NCI-H345 (cell line): ENCODE data around the gene LMX1A.

ENCODE experiments used
- DNase-seq: peaks from one replicate; lab custom pipeline; 2025; lab: John Stamatoyannopoulos, UW

Gene LMX1A

DNA sequence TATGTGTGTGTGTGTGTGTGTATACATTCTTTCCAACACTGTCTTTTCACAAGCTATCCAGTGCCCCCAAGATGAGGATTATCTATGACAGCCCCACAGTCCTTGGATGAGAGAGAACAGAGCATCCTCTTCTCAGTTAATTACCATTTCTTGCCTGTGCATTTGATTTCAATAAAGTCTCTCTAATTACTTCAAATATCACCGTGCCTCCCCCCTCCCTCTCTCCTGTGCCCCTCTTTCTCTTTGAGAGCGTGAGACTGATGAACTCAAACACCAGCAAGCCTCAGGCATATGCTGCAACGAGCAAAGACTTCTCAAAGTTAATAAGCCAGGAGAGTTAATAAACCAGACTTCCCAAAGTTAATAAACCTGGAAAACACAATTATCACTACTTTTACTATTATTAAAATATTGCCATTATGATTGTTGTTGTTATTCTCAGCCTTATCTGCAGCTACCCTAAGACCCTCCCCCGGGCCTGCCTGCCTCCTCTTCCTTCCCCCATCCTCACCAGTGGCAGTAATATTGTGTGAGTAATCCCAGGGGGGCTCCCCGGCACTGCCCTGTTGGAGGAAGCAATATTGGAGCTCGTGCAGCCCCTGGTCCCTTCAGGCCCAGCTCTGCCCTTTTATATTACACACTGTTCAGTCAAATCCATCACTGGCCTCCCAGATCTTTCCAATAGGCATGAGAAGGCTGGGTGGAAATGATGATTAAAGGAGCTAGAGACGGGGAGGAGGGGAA, 30.9 kb downstream of the LMX1A start:
- no peak for DNase-seq

DNA sequence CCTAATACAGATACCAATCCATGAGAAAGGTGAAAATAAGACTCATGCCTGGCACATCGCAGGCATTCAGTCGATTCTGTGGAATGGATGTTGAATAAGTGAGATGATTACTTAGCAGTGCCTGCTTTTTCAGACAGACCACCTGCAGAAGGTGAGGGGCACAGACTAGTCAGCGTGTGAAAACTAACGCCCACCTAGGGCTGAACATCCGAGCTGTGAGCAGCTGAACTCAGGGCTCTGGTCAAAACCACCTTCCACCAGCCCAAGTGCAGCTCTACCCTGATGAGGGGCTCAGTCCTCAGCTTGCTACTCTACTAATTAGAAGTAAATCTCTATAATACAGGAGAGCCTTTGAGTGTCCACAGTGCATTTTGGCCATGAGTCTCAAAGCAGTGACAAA, 32.5 kb downstream of the LMX1A start:
- no peak for DNase-seq

DNA sequence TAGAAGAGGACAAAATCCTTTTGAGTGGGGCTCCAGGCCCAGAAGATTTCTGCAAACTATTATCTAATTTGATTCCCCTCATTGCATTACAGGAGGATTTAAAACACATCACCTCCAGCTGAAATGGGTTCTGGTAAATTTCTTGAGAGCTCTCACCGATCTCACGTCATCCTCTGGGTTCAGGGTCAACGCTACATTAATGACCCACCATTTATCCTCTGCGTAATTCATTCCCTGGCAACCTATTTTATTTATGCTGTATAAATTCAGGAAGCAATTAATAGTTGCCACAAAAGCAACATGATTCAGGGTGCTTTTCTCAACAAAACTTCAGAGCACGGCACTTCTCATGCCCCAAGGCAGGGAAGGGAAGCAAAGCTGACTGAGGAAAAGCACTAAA, 38.9 kb downstream of the LMX1A start:
- DNase-seq: no peak

DNA sequence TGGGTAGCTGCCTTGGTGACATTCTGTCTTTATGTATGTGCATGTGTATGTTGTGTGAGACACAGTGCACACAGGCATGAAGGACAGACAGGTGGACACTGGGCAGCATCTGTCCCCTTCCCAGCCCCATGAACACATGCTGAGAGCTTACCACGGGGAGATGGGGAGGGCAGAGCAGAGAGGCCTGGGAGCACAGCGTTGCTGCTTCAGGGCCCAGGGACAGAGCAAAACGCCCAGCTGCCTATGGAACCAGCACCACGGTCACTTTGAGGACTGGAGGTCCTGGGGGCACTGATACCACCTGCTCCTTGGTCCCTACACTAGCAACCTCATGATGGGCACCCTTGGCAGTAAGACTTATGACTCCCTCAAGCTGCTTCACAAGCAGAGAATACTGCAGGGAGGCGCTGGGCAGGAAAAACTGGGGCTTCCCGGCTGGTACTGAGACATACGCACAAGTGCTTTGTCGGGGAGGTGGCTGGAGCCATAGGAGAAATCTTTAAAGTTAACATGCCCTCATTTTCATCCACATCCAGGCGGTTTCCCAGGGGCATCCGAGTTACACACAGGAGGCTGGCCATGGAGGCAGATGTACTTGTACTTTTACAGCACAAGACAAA, 40.3 kb downstream of the LMX1A start:
- no peak for DNase-seq

DNA sequence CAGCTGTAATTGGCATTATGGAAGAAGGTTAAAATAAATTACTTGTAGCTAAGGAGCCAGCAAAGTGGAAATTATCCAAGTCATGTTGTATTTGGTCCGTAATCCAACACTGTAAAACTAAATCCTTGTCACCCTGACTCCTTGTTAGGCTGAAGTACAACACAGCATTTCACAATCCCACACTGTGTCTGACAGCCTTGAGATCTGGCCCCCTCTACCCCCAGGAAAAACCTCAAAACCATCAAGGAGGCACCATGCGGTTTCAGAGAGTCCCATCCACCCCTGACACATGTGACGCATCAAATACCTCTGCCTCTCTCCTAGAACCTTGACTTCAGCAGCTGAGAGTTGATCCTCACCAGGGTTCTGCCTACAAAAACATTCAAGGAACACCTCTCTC, 41.0 kb downstream of the LMX1A start:
- DNase-seq: no peak

DNA sequence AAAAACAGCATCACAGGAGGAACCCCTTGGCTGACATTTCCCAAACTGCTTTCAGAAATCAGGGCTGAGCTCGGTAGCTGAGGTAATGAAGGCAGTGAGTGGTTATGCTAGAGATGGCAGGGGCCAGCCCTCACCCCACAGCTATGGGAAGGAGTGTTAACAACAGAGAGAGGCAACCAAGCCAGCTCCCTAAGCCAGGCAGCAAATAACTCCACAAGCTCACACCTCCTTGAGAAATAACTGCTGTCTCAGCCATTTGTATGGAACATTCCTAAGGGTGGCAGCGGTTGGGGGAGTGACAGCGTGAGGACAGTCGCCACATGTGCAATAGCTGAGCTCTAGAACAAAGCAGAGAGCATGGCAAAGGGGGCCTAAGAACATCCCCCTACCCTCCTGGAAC, 42.6 kb downstream of the LMX1A start:
- no peak for DNase-seq

DNA sequence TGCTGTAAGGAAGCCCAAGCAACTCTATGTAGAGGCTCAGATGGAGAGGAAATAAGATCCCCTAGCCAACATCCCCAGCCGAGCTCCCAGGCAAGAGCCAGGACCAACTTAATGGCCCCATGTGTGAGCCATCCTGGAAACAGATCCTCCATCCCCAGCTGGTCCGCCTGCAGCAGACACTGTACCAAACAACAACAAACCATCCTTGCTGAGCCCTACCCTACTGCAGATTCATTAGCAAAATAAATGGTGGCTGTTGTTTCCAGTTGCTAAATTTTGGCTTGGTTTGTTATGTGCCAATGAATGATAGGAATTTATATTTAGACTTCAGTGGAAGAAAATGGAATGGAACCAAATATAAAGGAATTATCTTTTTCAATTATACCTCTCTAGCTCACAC, 43.9 kb downstream of the LMX1A start:
- DNase-seq: no peak

DNA sequence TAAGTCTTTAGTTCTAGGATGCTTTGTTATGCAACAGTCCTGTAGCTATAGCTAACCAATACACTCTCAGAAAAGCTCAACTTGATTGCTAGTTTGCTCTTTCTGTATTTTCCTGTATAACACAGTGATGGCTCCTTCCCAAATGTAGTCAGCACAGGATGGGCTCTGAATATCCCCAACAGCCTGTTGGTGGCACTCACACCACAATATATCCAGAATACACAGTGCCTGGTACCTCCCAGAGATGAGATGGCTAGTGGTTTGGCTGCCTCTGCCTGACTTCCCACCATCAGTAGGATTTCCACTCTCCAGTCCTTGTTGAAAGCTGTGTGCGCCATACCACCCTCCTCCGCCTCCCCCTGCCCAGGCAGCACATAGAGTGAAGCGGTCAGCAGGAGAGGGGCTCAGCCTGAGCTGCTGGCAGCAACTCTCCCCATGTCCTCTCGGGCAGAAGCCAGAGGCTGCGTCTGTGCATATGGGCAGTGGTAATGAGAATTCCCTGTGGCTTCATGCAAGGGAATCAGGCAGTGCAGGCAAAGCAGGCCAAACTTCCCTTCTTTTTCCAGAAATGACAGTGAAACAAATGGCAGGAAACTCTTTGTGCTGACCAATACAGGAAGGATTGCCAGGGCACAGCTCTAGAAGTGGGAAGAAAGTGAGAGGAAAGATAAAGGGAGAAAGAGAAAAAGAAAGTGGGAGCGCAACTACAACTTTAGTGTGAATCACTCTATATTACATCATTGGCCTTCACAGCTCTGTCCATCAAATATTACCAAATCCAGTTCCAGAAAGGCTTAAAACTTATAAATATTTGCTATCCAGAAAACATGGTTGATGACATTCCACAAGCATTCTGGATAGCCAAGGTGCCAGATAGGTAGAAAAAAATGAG, 49.7 kb downstream of the LMX1A start:
- DNase-seq: no peak

DNA sequence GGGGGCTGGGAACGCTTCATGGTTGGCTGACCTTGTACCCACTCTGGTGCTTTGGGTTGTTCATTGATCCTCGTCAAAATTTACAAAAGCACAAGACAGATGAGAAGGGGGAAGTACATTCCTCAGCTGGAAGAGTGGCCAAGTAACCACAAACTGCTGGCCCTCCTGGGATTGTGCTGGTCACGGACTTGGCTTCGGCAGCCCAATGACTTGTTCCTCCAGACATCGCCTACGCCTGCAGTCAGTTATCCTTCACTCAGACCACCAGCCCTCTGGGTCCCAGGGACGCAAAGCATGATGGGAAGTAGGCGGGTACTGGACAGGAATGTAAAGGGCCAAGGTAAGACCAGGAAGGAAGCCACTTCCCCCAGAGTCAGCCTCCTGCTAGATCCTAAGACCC, 53.1 kb downstream of the LMX1A start:
- no peak for DNase-seq

DNA sequence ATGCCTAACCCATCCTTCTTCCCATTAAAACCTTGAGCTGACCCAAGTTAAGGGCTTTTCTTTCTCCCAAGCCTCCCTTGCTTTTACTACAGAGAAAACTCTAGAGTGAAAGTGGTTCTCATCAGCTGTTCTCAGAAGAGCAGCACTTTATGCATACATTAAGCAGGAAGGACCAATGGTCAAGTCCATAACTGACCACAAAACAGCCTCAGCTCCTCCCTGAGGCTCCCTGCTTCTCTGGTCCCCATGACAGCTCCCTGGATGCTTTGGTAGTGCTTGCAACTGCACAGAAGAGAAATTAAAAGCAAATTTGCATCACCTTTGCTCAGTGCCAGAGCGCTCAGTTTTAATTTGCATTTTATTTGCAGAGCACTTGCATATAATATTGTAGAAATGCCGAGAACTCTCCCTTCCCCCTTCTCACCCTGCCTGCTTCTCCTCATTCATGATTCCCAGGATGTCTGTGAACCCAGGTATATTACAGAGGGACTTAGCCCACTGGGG, 56.1 kb downstream of the LMX1A start:
- DNase-seq: no peak

DNA sequence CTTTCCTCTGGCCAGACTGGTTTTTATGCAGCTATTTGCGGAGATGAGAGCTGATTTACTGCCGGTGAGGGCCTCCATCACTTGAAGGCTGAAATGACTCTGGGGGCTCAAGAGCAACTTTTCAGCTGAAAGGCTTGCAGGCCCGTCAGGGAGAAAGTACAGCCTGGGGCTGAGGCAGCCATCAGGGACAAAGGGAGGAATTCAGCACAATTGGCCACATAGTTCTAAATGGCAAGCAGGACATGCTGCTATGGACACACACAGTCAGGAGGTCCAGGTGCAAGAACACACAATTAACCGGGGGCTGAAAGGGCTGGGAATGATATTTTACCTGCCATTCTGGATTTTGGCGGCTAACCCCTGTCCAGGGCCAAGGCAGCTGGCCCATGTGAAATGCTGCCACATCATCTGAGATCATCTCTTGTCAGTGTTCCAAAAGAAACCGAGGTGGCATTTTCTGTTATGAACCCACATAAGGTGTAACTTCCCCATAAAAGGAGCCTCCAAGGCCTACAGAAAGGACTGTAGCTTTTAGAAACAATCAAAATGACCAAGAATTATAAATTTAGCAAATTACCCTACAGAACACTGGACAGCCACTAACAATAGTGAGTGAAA, 58.2 kb downstream of the LMX1A start:
- DNase-seq: no peak

DNA sequence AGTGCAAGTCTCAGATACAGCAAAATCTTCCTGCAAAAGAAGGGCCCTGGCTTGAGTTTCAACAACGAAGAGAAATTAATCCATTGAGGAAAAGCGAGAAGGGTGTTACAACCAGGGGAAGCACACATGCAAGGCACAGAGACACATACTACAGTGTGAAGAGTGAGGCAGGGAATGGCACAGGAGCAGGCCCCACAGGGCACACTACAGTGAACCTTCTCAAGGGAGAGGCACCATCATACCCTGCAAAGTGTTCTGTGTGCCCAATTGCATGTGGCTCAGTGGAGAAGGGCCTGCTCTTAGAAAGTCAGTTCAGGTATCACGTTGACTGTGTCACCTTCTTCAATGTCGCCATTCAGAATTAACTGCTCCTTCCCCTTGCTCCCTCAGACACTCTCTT, 60.3 kb downstream of the LMX1A start:
- DNase-seq: no peak

DNA sequence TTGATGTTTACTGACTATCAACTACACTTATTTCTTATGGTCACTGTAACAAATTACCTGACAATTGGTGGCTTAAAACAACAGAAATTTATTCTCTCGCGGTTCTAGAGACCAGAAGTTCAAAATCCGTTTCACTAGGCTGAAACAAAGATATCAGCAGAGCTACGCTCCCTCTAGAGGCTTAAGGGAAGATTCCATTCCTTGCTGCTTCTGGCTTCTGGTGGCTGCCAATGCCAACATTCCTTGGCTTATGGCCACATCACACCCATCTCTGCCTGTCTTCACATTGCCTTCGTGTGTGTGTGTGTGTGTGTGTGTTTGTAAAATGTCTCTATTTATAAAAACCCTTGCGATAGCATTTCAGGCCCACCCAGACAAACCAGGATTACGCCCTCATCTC, 66.4 kb downstream of the LMX1A start:
- no peak for DNase-seq

DNA sequence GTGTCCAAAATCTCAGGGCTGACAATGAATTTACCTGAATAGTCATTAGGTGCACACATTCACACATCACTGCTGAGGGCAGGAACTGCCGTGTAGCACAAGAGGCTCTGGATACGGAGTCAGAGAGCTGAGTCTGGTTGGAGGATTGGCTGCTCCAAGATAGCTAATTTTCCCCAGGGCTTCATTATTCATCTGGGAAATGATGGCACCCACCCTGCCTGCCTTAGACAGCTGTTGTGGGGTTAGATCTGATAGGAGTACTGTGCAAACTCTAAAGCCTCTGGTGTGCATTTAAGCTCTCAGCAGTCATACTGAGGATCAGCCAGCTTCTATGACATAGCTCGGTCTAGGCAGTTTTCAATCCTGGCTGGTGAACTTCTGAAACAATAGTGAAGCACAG, 67.0 kb downstream of the LMX1A start:
- peak; percentile 5 for DNase-seq

DNA sequence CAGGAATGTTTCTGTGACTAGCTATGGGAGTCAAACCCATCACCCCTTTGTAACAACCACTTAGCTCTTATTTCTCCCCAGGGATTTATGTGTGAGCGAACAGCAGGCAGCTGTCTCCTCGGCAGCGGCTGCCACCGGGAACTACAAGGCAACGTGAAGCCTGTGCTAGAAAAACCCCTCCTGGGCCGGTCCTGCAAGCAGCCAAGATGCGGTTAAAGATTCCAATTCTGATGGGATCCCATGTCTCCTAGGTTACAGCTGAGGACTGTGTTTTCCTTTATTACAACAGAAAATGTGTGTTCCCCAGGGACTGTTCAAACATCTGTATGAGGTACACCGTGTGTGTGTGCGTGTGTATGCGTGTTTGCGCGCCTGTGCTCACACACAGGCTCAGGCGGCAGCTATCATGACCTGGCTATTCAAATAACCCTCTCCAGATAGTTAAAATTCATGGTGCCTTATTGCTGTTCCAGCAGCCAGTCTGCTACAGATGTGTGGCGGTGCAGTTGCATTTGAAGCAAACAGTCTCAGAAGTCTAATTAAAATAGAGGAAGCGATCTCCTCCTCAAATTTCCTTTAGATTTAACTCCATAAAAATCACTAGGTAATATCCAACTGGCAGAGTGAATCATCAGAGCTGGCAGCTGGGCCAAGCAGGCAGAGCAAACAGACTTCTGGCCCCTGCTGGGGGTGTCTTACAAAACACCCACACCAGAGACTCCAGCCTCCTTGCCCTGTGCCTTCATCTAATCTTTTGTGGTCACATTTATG, 68.0 kb downstream of the LMX1A start:
- DNase-seq: peak; percentile 76

DNA sequence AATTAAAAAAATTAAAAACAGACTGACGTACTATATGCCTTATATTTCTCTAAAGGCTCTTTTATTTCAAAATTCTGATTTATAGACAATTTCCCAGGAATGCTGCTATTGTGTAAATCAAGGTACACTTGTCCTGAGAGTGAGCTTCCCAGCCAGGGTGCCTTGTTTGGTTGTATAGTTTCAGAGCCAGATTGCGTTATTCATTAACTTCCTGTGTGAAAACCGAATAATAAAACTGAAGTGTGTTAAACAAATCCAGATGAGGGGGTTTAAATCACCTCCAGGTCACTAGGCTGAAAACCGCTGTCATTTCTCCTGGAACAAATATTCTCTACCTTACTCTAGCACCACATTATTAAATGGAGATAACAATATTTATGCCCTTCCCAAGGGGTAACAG, 68.7 kb downstream of the LMX1A start:
- DNase-seq: no peak

DNA sequence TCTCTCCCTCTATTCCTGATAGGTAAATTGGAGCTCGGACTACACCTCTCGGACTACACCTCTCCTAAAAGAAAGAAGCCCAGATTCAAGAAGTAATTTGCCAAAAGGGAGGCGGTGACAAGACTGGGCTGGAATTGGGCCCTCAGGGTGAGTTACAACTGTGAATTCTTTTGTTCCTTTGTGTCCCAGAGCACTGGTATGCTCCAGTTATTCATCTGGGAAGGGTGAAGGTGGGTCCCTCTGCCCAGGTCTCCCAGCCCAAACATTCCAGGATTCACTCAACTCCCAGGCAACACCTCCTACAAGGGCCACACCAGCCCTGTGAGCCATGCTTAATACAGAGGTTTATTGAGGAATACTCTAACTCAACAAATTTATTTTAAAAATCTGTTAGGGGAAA, 69.2 kb downstream of the LMX1A start:
- DNase-seq: no peak

DNA sequence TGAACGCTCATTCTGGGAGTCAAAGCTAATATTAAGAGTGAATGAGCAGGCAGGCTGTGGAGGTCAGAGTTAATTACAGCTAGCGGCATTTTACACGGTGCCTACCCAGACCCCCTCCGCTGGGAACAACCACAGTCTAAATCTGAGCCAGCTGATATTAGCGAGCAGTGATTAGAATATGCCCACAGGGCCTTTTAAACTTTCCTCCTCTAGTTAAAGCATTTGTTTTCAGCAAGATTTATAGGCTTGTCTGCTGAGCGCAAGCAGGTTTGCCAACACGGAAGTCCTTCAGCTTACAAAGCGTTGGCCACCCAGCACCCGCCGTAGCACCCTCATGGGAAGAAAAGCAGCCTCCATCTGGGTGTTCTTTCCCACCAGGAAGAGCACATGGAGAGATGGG, 72.1 kb downstream of the LMX1A start:
- DNase-seq: no peak

DNA sequence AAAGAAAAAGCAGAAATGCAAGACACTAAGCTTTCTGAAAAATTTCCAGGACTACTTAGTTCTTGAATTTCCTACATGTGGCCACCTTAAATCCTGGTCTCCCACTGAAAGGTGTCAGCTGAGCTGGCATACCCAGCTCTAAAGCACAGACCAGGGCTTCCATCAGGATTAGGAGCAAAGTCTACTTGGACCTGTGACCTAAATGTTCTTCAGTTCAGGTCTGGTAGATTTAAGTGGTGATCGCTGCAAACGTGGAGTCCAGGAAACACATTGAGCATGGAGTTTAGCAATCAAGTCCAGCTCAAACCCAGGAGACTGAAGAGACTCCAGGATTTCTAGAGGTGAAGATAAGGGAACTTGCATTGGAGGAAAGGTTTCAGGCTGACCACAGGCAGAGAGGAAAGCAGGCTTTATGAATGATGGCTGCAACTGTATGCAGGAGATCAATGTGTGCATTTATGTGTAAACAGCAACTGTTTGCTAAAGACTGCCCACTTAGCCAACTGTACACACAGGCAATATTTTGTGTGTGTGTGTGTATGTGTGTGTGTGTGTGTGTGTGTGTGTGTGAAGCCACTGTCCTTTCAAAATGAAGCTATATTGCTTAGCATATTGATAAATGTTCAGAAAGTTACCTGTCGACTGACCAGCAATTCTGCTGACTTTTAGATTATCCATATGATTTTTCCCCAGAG, 75.2 kb downstream of the LMX1A start:
- DNase-seq: no peak

DNA sequence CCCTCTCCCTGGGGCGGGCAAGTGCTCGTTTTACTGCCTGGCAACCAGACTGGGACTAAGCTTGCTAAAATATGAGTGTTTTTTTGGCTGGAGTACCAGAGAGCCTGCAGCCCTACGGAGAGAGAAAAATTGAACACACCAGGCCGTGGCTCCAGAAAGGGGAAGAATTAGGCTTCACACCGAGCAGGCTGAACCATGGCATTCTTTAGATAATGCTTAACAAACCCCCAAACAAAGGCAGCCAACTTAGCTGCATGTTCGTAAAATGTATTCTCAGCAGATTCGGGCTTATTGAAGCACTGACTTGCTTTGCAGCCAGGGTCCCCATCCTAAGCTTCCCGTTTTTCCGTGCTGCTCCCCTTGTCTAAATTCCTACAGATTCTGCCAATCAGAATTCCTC, 76.6 kb downstream of the LMX1A start:
- no peak for DNase-seq

DNA sequence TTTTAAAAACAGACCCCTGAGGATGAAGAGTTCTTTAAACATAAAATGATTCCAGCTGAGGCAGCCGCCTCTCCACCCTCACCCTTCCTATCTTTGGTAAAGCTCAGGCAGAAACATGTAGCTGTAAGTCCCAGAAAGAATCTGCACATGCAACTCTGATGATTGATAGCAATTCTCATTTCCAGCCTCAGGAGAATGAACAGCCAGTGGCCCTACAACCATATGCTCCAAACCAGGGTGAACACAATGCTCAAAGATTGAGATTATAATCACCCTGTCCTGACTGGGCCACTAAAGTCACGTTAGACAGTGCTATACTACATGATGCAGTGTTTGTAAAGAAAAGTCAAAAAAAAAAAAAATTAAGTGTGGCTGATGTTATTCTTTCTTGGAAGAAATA, 80.2 kb downstream of the LMX1A start:
- no peak for DNase-seq
